Measurements from ENCODE around the gene ZNF618. TPM values are rescaled to one million over a fixed set of nuclear protein-coding genes. Genes with fewer than 3 reads are reported as not detected.

ZNF618 gene
- total RNA-seq, 4 donors from 2014 or later: 2.1 to 6.2 (median 4.1) TPM

DNA sequence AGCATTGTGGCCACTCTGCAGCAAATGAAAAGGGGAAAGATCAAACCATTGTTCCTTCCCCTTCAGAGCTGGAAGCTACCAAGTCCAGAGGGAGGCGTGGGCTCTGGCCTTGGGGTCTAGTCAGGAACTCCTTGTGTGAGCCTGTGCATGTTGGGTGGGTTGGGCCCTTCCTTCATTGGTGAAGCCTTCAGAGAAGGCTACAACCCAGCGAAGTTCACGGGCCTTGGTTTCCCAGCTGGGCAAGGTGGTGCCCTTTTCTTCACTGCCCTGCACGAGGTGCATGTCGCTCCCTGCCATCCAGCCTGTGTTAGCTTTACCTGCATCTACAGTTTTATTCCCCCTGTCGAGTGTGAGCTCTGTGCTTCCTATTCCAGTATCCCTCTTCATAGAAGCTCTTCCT is 84.7 kb downstream of the ZNF618 start:
- no peak for ATAC-seq
- H3K27me3 ChIP-seq: no peaks in the 10 kb centered on the region
- 98 to 100% methylated on average over 4 of the region's 6 CpGs for WGBS, 2 donors (ENCODE audit: low coverage in 1 of 2)
- H3K4me1 ChIP-seq: peaks cover 0 to 23% (median under 1%) of the 10 kb centered on the region in 3 donors
- no peaks in the 10 kb centered on the region for H3K36me3 ChIP-seq
- no peak for TF ChIP-seq POLR2AphosphoS5 (IDR thresholded peaks at IDR 0.05)
- no peak for TF ChIP-seq EP300 (IDR thresholded peaks at IDR 0.05)
- TF ChIP-seq POLR2A (IDR thresholded peaks at IDR 0.05): no peak
- TF ChIP-seq, protein P1, sequence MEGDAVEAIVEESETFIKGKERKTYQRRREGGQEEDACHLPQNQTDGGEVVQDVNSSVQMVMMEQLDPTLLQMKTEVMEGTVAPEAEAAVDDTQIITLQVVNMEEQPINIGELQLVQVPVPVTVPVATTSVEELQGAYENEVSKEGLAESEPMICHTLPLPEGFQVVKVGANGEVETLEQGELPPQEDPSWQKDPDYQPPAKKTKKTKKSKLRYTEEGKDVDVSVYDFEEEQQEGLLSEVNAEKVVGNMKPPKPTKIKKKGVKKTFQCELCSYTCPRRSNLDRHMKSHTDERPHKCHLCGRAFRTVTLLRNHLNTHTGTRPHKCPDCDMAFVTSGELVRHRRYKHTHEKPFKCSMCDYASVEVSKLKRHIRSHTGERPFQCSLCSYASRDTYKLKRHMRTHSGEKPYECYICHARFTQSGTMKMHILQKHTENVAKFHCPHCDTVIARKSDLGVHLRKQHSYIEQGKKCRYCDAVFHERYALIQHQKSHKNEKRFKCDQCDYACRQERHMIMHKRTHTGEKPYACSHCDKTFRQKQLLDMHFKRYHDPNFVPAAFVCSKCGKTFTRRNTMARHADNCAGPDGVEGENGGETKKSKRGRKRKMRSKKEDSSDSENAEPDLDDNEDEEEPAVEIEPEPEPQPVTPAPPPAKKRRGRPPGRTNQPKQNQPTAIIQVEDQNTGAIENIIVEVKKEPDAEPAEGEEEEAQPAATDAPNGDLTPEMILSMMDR (IDR thresholded peaks at IDR 0.05): no peak
- H3K27ac ChIP-seq: no peak overlapping the region
- H3K9me3 ChIP-seq: no peaks in the 10 kb centered on the region
- no peak overlapping the region for H3K4me3 ChIP-seq

DNA sequence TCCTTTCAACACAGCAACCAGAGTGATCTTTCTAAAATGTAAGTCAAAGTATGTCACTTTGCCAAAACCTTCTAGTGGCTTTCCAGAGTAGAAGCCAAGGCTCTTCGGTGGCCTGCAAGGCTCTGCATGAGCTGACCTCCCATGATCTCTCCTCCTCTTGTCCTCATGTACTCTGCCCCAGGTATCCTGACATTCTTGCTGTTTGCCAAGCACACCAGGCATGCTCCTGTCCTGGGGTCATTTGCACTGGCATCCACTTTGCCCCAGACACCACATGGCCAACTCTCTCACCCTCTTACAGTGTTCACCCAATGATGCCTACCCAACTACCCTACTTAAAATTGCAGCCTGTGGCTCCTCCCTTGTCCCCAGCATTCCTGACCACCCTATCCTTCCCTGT is 86.3 kb downstream of the ZNF618 start:
- Histone ChIP-seq H3K27ac (no peak overlapping the region), H3K4me1 (peaks cover 0 to 12% (median 0%) of the 10 kb centered on the region in 3 donors), H3K27me3 (no peaks in the 10 kb centered on the region), H3K9me3 (no peaks in the 10 kb centered on the region), H3K4me3 (no peak overlapping the region), H3K36me3 (no peaks in the 10 kb centered on the region)
- TF ChIP-seq, protein P1 (IDR thresholded peaks at IDR 0.05): no peak
- TF ChIP-seq EP300 (IDR thresholded peaks at IDR 0.05) (no peak), POLR2AphosphoS5 (IDR thresholded peaks at IDR 0.05) (no peak), POLR2A (IDR thresholded peaks at IDR 0.05) (no peak)
- no peak for ATAC-seq
- WGBS, 2 donors (ENCODE audit: low coverage in 1 of 2): 83 to 100% methylated on average over 1 of the region's 1 CpG

DNA sequence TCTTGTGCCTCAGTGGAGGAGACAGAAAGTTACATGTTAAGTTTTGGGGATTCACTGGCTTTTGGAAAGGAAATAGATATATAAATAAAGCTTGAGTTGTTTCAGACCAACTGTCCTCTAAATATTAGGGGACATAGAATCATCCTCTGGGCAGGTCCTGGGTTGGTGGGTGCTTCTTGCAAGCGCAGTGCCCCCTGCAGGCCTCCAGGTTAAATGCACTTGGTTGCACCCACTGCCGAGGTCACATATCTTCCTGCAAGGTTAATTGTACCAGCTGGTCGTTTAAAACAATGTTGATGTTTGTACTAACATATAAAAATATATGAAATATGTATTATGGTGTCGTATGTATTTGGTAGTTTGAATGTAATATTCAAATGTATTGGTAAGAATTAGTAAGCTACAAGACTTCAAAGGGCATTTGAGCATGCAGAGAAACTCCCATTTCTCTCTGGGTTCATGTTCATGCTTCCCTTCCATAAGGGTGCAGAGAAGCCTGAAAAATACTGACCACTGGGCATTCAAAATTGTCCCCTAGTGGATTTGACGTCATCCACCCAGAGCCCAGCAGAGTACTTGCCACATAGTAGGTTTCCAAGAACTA is 87.0 kb downstream of the ZNF618 start:
- TF ChIP-seq EP300 (IDR thresholded peaks at IDR 0.05) (no peak), POLR2AphosphoS5 (IDR thresholded peaks at IDR 0.05) (no peak)
- TF ChIP-seq, protein P1 (IDR thresholded peaks at IDR 0.05): peak; percentile 22 to 46 (median 27)
- no peak for ATAC-seq
- no peaks in the 10 kb centered on the region for H3K36me3 ChIP-seq
- no peaks in the 10 kb centered on the region for H3K9me3 ChIP-seq
- no peak overlapping the region for H3K27ac ChIP-seq
- 63% methylated on average over 5 of the region's 5 CpGs for WGBS, 2 donors (ENCODE audit: low coverage in 1 of 2)
- H3K4me1 ChIP-seq: peaks cover 0 to 4% (median 0%) of the 10 kb centered on the region in 3 donors
- no peaks in the 10 kb centered on the region for H3K27me3 ChIP-seq
- no peak overlapping the region for H3K4me3 ChIP-seq

DNA sequence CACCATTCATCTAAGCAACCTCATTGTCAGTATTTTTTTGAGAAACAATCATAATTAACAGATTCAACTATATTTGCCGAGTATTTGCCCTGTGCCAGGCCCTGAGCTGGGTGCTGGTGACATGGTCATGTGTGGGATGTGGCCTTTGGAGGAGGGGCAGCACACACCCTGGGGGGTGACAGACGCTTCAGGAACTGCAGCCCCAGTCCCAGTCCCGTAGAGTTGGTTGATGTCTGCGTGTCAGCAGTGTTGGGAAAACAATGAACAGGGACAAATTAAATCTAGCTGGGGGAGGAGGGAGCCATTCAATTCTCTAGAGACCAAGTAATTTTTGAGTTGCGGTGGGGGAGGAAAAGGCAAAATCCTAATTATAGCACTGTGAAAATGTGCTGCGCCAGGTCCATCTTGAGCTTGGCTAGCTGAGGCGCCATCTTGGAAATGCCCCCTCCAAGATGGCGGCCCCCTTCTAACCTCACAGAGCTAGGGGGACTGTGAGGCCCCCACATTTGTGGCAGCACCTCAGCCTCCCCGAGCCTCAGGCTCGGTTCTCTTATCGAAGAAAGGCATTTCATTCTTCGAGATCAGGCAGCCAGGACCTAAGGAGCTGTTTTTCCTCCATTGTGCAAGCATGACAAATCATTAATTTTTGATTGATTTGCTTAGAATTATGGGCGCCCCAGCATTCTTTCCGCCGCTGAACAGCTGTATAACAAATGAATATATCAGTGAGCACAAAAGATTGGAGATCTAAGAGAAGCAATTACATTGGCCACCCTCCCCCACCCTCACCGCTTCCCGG is 87.8 kb downstream of the ZNF618 start:
- peaks cover 0 to 2% (median 0%) of the 10 kb centered on the region in 3 donors for H3K9me3 ChIP-seq
- H3K4me3 ChIP-seq: no peak overlapping the region
- H3K36me3 ChIP-seq: peaks cover 0 to 3% of the 10 kb centered on the region in 2 donors
- no peak for ATAC-seq
- H3K4me1 ChIP-seq: no peaks in the 10 kb centered on the region
- H3K27me3 ChIP-seq: no peaks in the 10 kb centered on the region
- H3K27ac ChIP-seq: no peak overlapping the region
- TF ChIP-seq POLR2AphosphoS5 (IDR thresholded peaks at IDR 0.05): no peak
- 44 to 55% methylated on average over 11 to 12 of the region's 17 CpGs for WGBS, 2 donors (ENCODE audit: low coverage in 1 of 2)

DNA sequence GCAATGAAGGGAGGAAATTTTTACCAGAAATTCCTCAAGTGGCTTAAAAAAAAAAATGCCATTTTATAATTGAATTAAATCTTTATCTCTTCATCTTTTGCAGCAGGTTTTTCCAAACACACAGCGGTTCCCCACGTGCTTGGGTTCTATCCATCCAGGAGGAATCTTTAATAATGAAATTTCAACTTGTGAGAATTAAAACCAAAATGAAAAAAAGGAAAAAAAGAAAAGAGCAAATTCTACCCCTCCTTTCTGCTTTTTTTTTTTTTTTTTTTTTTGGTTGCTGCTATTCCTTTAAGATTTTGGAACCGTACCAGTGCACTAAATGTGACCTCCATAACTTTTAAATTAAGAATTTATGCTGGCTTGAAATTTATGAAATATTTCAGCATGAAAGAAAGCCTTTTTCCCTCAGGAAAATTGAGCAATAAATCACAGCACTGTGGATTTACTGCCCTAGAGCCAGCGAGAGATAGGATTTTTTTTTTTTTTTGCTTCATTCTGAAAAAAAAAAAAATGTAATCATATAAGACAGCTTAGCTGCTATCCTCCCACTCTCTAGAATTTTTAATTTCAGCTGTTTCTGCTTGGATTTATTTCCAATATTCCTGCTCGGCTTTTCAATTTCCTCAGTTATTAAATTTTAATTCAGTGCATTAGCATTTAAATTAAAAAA is 88.5 kb downstream of the ZNF618 start:
- Histone ChIP-seq H3K9me3 (peaks cover 0 to 10% (median 0%) of the 10 kb centered on the region in 3 donors), H3K27ac (no peak overlapping the region), H3K4me1 (no peaks in the 10 kb centered on the region), H3K27me3 (no peaks in the 10 kb centered on the region), H3K4me3 (no peak overlapping the region), H3K36me3 (peaks cover 0 to 10% of the 10 kb centered on the region in 2 donors)
- WGBS, 2 donors (ENCODE audit: low coverage in 1 of 2): 62 to 84% methylated on average over 3 to 5 of the region's 5 CpGs
- TF ChIP-seq, protein P1 (IDR thresholded peaks at IDR 0.05): no peak
- no peak for TF ChIP-seq EP300 (IDR thresholded peaks at IDR 0.05)
- ATAC-seq: no peak
